Mucosa of stomach (tissue), 1 donor: ENCODE results near the gene ETV6.

ENCODE experiments used
- H3K27me3 ChIP-seq: one replicate; pipeline ENCODE4 v1.7.0; 2013; ENCODE audit warnings: mild to moderate bottlenecking, low read length; ENCODE audit not compliant: control insufficient read depth, insufficient read depth
- H3K36me3 ChIP-seq: one replicate; pipeline ENCODE4 v1.7.0; 2013; ENCODE audit warnings: low read length; ENCODE audit not compliant: control insufficient read depth, insufficient read depth
- H3K4me1 ChIP-seq: one replicate; pipeline ENCODE4 v1.7.0; 2013; ENCODE audit warnings: mild to moderate bottlenecking, low read length; ENCODE audit not compliant: control insufficient read depth, insufficient read depth
- H3K4me3 ChIP-seq: one replicate; pipeline ENCODE4 v1.7.0; 2013; ENCODE audit warnings: low read length
- H3K9ac ChIP-seq: one replicate; pipeline ENCODE4 v1.7.0; 2013; ENCODE audit warnings: mild to moderate bottlenecking, low read length, moderate library complexity
- H3K9me3 ChIP-seq: one replicate; pipeline ENCODE4 v1.7.0; 2013; ENCODE audit warnings: mild to moderate bottlenecking, low read length, moderate library complexity; ENCODE audit not compliant: control insufficient read depth
- donor health status: Pancreatic carcinoma.

Gene ETV6

GRCh38 chr12:11826574-11826973 is 177.1 kb downstream of the ETV6 start:
- Histone ChIP-seq H3K4me1 (peaks cover 4% of the 10 kb centered on the region), H3K9ac (no peak overlapping the region), H3K27me3 (no peaks in the 10 kb centered on the region), H3K9me3 (no peaks in the 10 kb centered on the region), H3K36me3 (no peaks in the 10 kb centered on the region), H3K4me3 (no peak overlapping the region)

GRCh38 chr12:11827091-11828061 is 177.9 kb downstream of the ETV6 start:
- Histone ChIP-seq H3K4me3 (no peak overlapping the region), H3K9ac (no peak overlapping the region), H3K36me3 (no peaks in the 10 kb centered on the region), H3K27me3 (no peaks in the 10 kb centered on the region), H3K9me3 (no peaks in the 10 kb centered on the region), H3K4me1 (peaks cover 4% of the 10 kb centered on the region)

- H3K36me3 ChIP-seq, result no peaks in the 10 kb centered on the region
- H3K4me3 ChIP-seq, result no peak overlapping the region
- no peaks in the 10 kb centered on the region for H3K27me3 ChIP-seq
- H3K9ac ChIP-seq, result no peak overlapping the region
- peaks cover 11% of the 10 kb centered on the region for H3K4me1 ChIP-seq
- H3K9me3 ChIP-seq, result no peaks in the 10 kb centered on the region
These were observed 180.3 kb downstream of the ETV6 start for GRCh38 chr12:11829764-11830194.

GRCh38 chr12:11830307-11830801 is 180.9 kb downstream of the ETV6 start:
- H3K4me1 ChIP-seq, result peaks cover 11% of the 10 kb centered on the region
- H3K36me3 ChIP-seq, result no peaks in the 10 kb centered on the region
- no peaks in the 10 kb centered on the region for H3K27me3 ChIP-seq
- no peaks in the 10 kb centered on the region for H3K9me3 ChIP-seq
- no peak overlapping the region for H3K9ac ChIP-seq
- H3K4me3 ChIP-seq, result no peak overlapping the region

GRCh38 chr12:11832093-11832492 is 182.6 kb downstream of the ETV6 start:
- peaks cover 11% of the 10 kb centered on the region for H3K4me1 ChIP-seq
- H3K27me3 ChIP-seq, result no peaks in the 10 kb centered on the region
- H3K4me3 ChIP-seq, result no peak overlapping the region
- H3K9me3 ChIP-seq, result no peaks in the 10 kb centered on the region
- H3K36me3 ChIP-seq, result no peaks in the 10 kb centered on the region
- H3K9ac ChIP-seq, result no peak overlapping the region

GRCh38 chr12:11833174-11833895 is 183.9 kb downstream of the ETV6 start:
- Histone ChIP-seq H3K9ac (no peak overlapping the region), H3K36me3 (no peaks in the 10 kb centered on the region), H3K4me3 (no peak overlapping the region), H3K9me3 (no peaks in the 10 kb centered on the region), H3K27me3 (no peaks in the 10 kb centered on the region), H3K4me1 (peaks cover 13% of the 10 kb centered on the region)

GRCh38 chr12:11834104-11834812 is 184.8 kb downstream of the ETV6 start:
- no peaks in the 10 kb centered on the region for H3K36me3 ChIP-seq
- no peaks in the 10 kb centered on the region for H3K9me3 ChIP-seq
- H3K9ac ChIP-seq, result no peak overlapping the region
- peaks cover 23% of the 10 kb centered on the region for H3K4me1 ChIP-seq
- H3K4me3 ChIP-seq, result no peak overlapping the region
- no peaks in the 10 kb centered on the region for H3K27me3 ChIP-seq

- no peaks in the 10 kb centered on the region for H3K36me3 ChIP-seq
- peaks cover 26% of the 10 kb centered on the region for H3K4me1 ChIP-seq
- H3K9ac ChIP-seq, result no peak overlapping the region
- H3K4me3 ChIP-seq, result no peak overlapping the region
- no peaks in the 10 kb centered on the region for H3K9me3 ChIP-seq
- no peaks in the 10 kb centered on the region for H3K27me3 ChIP-seq
These were observed 185.5 kb downstream of the ETV6 start for GRCh38 chr12:11834931-11835330.

- Histone ChIP-seq H3K36me3 (no peaks in the 10 kb centered on the region), H3K9ac (no peak overlapping the region), H3K9me3 (no peaks in the 10 kb centered on the region), H3K4me3 (no peak overlapping the region), H3K4me1 (peaks cover 32% of the 10 kb centered on the region), H3K27me3 (no peaks in the 10 kb centered on the region)
These were observed 187.0 kb downstream of the ETV6 start for GRCh38 chr12:11836282-11837151.

GRCh38 chr12:11837216-11837934 is 187.9 kb downstream of the ETV6 start:
- Histone ChIP-seq H3K9ac (no peak overlapping the region), H3K9me3 (no peaks in the 10 kb centered on the region), H3K4me1 (peaks cover 32% of the 10 kb centered on the region), H3K27me3 (no peaks in the 10 kb centered on the region), H3K4me3 (no peak overlapping the region), H3K36me3 (no peaks in the 10 kb centered on the region)
